HL-60 (cell line): ENCODE data around the gene PNMA8C.

Experiments
- DNase-seq, 2 experiments: peaks; one replicate each; pipeline ENCODE4 v3.0.0-alpha.2; 2010 to 2020; ENCODE audit warnings: low read depth in 1 of 2, low spot score in 1 of 2
- H3K27ac ChIP-seq: fragments of 250-450 bp; sonication (Bioruptor Pico); replicated peaks from 2 replicates; pipeline ENCODE4 v1.5.1; 2020; ENCODE audit warnings: mild to moderate bottlenecking, moderate library complexity
- H3K27me3 ChIP-seq: fragments of 250-450 bp; sonication (Bioruptor Pico); 2 replicates; pipeline ENCODE4 v1.5.1; 2021; ENCODE audit warnings: mild to moderate bottlenecking, moderate library complexity; ENCODE audit not compliant: insufficient read depth, poor library complexity, severe bottlenecking
- H3K4me3 ChIP-seq: replicated peaks from 2 replicates; pipeline ENCODE4 v1.5.1; 2011; ENCODE audit warnings: mild to moderate bottlenecking, control low read depth, low read length; ENCODE audit not compliant: insufficient read depth
- CTCF ChIP-seq: IDR thresholded peaks from one replicate; pipeline ENCODE4 v1.5.1; 2011; ENCODE audit warnings: low read length, control low read depth, inconsistent platforms; ENCODE audit not compliant: insufficient read depth
- GABPA ChIP-seq: IDR thresholded peaks from 2 replicates; pipeline ENCODE4 v1.6.1; 2012; ENCODE audit warnings: low read depth
- POLR2AphosphoS5 ChIP-seq: IDR thresholded peaks from 2 replicates; pipeline ENCODE4 v1.6.1; 2012; ENCODE audit warnings: low read depth
- REST ChIP-seq: IDR thresholded peaks from 2 replicates; pipeline ENCODE4 v1.6.1; 2012; ENCODE audit warnings: low read depth; ENCODE audit not compliant: insufficient replicate concordance
- SPI1 ChIP-seq: IDR thresholded peaks from 2 replicates; pipeline ENCODE4 v1.6.1; 2012; ENCODE audit warnings: low read depth, mild to moderate bottlenecking, borderline replicate concordance

PNMA8C gene

GRCh38 chr19:46386151-46386550, 42.6 kb downstream of the PNMA8C start:
- DNase-seq, result no peak
- no peak for TF ChIP-seq POLR2AphosphoS5
- no peak for TF ChIP-seq SPI1
- TF ChIP-seq CTCF, result no peak
- TF ChIP-seq GABPA, result no peak
- no peak for TF ChIP-seq REST
- H3K27ac ChIP-seq, result no peak overlapping the region

GRCh38 chr19:46385636-46386035, 43.1 kb downstream of the PNMA8C start:
- Histone ChIP-seq H3K27me3 (no peaks in the 10 kb centered on the region), H3K27ac (no peak overlapping the region), H3K4me3 (no peak overlapping the region)
- TF ChIP-seq POLR2AphosphoS5 (no peak), SPI1 (no peak), GABPA (no peak), REST (no peak), CTCF (no peak)
- DNase-seq, result peak in 1 of 2 experiments; percentile 31

More at GRCh38 chr19:46386151-46386550, 42.6 kb downstream of the PNMA8C start:
- Histone ChIP-seq H3K4me3 (no peak overlapping the region), H3K27me3 (no peaks in the 10 kb centered on the region)

- Histone ChIP-seq H3K4me3 (no peak overlapping the region), H3K27ac (no peak overlapping the region), H3K27me3 (no peaks in the 10 kb centered on the region)
- TF ChIP-seq REST, result no peak
- no peak for TF ChIP-seq GABPA
- TF ChIP-seq SPI1, result no peak
- DNase-seq, result no peak
Measured at GRCh38 chr19:46384396-46384795, 44.3 kb downstream of the PNMA8C start.

GRCh38 chr19:46383846-46384245, 44.9 kb downstream of the PNMA8C start:
- H3K27ac ChIP-seq, result no peak overlapping the region
- TF ChIP-seq SPI1, result no peak
- TF ChIP-seq REST, result no peak
- no peak for TF ChIP-seq CTCF
- no peak for TF ChIP-seq POLR2AphosphoS5
- no peak for TF ChIP-seq GABPA
- no peaks in the 10 kb centered on the region for H3K27me3 ChIP-seq
- H3K4me3 ChIP-seq, result no peak overlapping the region
- DNase-seq, result no peak
